Endothelial cell of umbilical vein (primary cell): ENCODE data around the gene C1QTNF8. TPM values are rescaled to one million over a fixed set of nuclear protein-coding genes. Genes with fewer than 3 reads are reported as not detected.

Experiments used
- BruUV-seq: library from RNA; stranded (reverse); fragments of 400-500 nt; replicated peaks from 2 replicates; lab custom pipeline; 2021; lab: Mats Ljungman, UMichigan
- CTCF ChIA-PET: fragments of 300-600, 350-600 bp; sonication (Branson Sonifier 250); formaldehyde crosslinking; loops from one replicate; lab custom pipeline; 2021; ENCODE audit warnings: antibody characterized with exemption, inconsistent platforms; lab: Charles Lee
- POLR2A ChIA-PET: fragments of 300-600, 350-600 bp; sonication (Branson Sonifier 250); formaldehyde crosslinking; loops from one replicate; lab custom pipeline; 2021; ENCODE audit warnings: antibody characterized with exemption, inconsistent platforms; lab: Charles Lee
- DNase-seq: peaks from one replicate; pipeline ENCODE4 v3.0.0-alpha.2; 2011; ENCODE audit warnings: low read depth, low spot score
- FAIRE-seq: peaks from 2 replicates; lab custom pipeline; 2011; peaks lifted over from hg19 to GRCh38; lab: Jason Lieb, UNC
- H2AFZ ChIP-seq: 2 replicates; pipeline ENCODE4 v1.6.0; 2012; ENCODE audit warnings: low read depth, low read length, control low read depth, inconsistent platforms
- H3K27ac ChIP-seq: 2 replicates; pipeline ENCODE4 v1.5.1; 2011; ENCODE audit warnings: low read depth, mild to moderate bottlenecking, control low read depth, low read length, moderate library complexity; ENCODE audit not compliant: insufficient read depth
- H3K27me3 ChIP-seq, 2 experiments: 2 replicates each; pipeline versions ENCODE4 v1.6.0 to v1.6.1; 2011; ENCODE audit warnings: low read length in 2 of 2, mixed read lengths in 1 of 2; ENCODE audit not compliant: control insufficient read depth in 2 of 2, insufficient read depth in 2 of 2
- H3K36me3 ChIP-seq, 2 experiments: 2 replicates in 1 of 2; 3 replicates in 1 of 2; pipeline ENCODE4 v1.5.1; 2011; ENCODE audit warnings: low read length in 2 of 2, mild to moderate bottlenecking in 1 of 2, moderate library complexity in 1 of 2; ENCODE audit not compliant: control insufficient read depth in 2 of 2, insufficient read depth in 2 of 2; ENCODE audit errors: extremely low read depth in 1 of 2
- H3K4me1 ChIP-seq: 3 replicates; pipeline ENCODE4 v1.5.1; 2011; ENCODE audit warnings: mild to moderate bottlenecking, low read length; ENCODE audit not compliant: control insufficient read depth, insufficient read depth; ENCODE audit errors: extremely low read depth
- H3K4me2 ChIP-seq: 2 replicates; pipeline ENCODE4 v1.6.1; 2011; ENCODE audit warnings: low read length, control low read depth, mixed read lengths; ENCODE audit not compliant: insufficient read depth
- H3K4me3 ChIP-seq, 3 experiments: fragments of 200-600 bp in 1 of 3; sonication (generic), shearing (Covaris generic) in 1 of 3; replicated peaks in 1 of 3; 2 replicates each; pipeline ENCODE4 v1.5.1; 2011 to 2016; ENCODE audit warnings: control low read depth in 3 of 3, low read length in 3 of 3, mild to moderate bottlenecking in 2 of 3, inconsistent platforms in 1 of 3, low read depth in 1 of 3, moderate library complexity in 1 of 3; ENCODE audit not compliant: insufficient read depth in 1 of 3
- H3K79me2 ChIP-seq: 2 replicates; pipeline ENCODE4 v1.6.0; 2012; ENCODE audit warnings: low read length, inconsistent platforms; ENCODE audit not compliant: control insufficient read depth, insufficient read depth
- H3K9ac ChIP-seq: replicated peaks from 2 replicates; pipeline ENCODE3; 2011; ENCODE audit warnings: low read length, control low read depth; ENCODE audit not compliant: insufficient read depth; ENCODE audit errors: extremely low read depth
- H3K9me1 ChIP-seq: replicated peaks from 3 replicates; pipeline ENCODE4 v1.6.0; 2011; ENCODE audit warnings: mild to moderate bottlenecking, low read length; ENCODE audit not compliant: control insufficient read depth, insufficient read depth; ENCODE audit errors: extremely low read depth
- H3K9me3 ChIP-seq: replicated peaks from 2 replicates; pipeline ENCODE4 v1.5.1; 2012; ENCODE audit warnings: low read length, inconsistent platforms; ENCODE audit not compliant: control insufficient read depth, insufficient read depth
- H4K20me1 ChIP-seq: replicated peaks from 2 replicates; pipeline ENCODE3; 2011; ENCODE audit warnings: mild to moderate bottlenecking, low read length; ENCODE audit not compliant: control insufficient read depth, insufficient read depth; ENCODE audit errors: extremely low read depth
- CTCF ChIP-seq, 2 donors: IDR thresholded peaks; 1 replicate in 1 of 2; 2 replicates in 1 of 2; pipeline ENCODE4 v1.5.1; 2011; ENCODE audit warnings: low read length in 2 of 2, mild to moderate bottlenecking in 2 of 2, moderate library complexity in 2 of 2, control low read depth in 1 of 2, inconsistent platforms in 1 of 2, low read depth in 1 of 2; ENCODE audit not compliant: insufficient read depth in 1 of 2; ENCODE audit errors: extremely low read depth in 1 of 2
- EZH2 ChIP-seq: IDR thresholded peaks from 2 replicates; pipeline ENCODE4 v1.6.1; 2012; ENCODE audit warnings: borderline replicate concordance, low read depth, mild to moderate bottlenecking, moderate library complexity, low read length, inconsistent platforms; ENCODE audit not compliant: severe bottlenecking
- GATA2 ChIP-seq: IDR thresholded peaks from 2 replicates; pipeline ENCODE4 v1.7.0; 2011; ENCODE audit warnings: low read depth, mild to moderate bottlenecking, moderate library complexity, mixed read lengths, low read length; ENCODE audit not compliant: insufficient read length, insufficient read depth
- JUN ChIP-seq: IDR thresholded peaks from 2 replicates; pipeline ENCODE4 v1.6.1; 2011; ENCODE audit warnings: borderline replicate concordance, low read depth; ENCODE audit not compliant: insufficient read length, insufficient read depth
- MYC ChIP-seq: IDR thresholded peaks from one replicate; pipeline ENCODE4 v1.6.1; 2011; ENCODE audit warnings: mild to moderate bottlenecking, low read depth, low read length
- POLR2A ChIP-seq: IDR thresholded peaks from 2 replicates; pipeline ENCODE4 v1.6.1; 2012; ENCODE audit warnings: low read depth, mild to moderate bottlenecking, control low read depth, low read length
- POLR2AphosphoS5 ChIP-seq: IDR thresholded peaks from 2 replicates; pipeline ENCODE4 v1.6.1; 2012; ENCODE audit warnings: low read depth, mild to moderate bottlenecking, control low read depth, low read length, moderate library complexity; ENCODE audit not compliant: insufficient read depth
- dilution Hi-C: fragments of 300-500 bp; cut with MboI; formaldehyde crosslinking; loops from one replicate; pipeline ENCODE4 v1.15.0; 2019; ENCODE audit warnings: low sequenced_read_pairs; ENCODE audit not compliant: extremely low pct_ligation_motif_present
- intact Hi-C: fragments of 100-400 bp; cut with micrococcal nuclease; formaldehyde crosslinking; loops from one replicate; pipeline ENCODE4 v1.10.0; 2022
- polyA plus RNA-seq, 4 experiments: library from polyadenylated mRNA; depleted of rRNA in 3 of 4; stranded (reverse) in 3 of 4; unstranded in 1 of 4; fragments of >200 nt; gene quantifications; 2 replicates each; pipeline versions ENCODE4 v1.2.1 to v1.2.3, GENCODE V29; 2011 to 2012; ENCODE audit warnings: missing spikeins in 1 of 4
- total RNA-seq: library from RNA; stranded (reverse); gene quantifications from 2 replicates; pipeline ENCODE4 v1.2.3, GENCODE V29; 2021
- TF ChIP-seq, protein P1 (sequence below): IDR thresholded peaks from 2 replicates; pipeline ENCODE4 v1.6.1; 2011; ENCODE audit not compliant: insufficient read depth, insufficient read length

The C1QTNF8 gene
- total and polyA plus RNA-seq, 2 donors (not counting 3 experiments of a cell fraction or from before 2014, with no cell fraction given): not detected

GRCh38 chr16:1102921-1103635 lies 7.0 kb upstream of the C1QTNF8 start:
- POLR2A ChIA-PET: no interaction called here
- Histone ChIP-seq H3K27me3 (no peaks in the 10 kb centered on the region), H2AFZ (no peak overlapping the region), H3K4me3 (no peak overlapping the region), H3K36me3 (no peaks in the 10 kb centered on the region), H4K20me1 (no peaks in the 10 kb centered on the region), H3K4me2 (no peak overlapping the region), H3K9me1 (no peaks in the 10 kb centered on the region), H3K27ac (no peak overlapping the region), H3K9me3 (no peaks in the 10 kb centered on the region), H3K9ac (no peak overlapping the region), H3K4me1 (no peaks in the 10 kb centered on the region), H3K79me2 (no peaks in the 10 kb centered on the region)
- intact Hi-C loops: loop anchor here (1.0 to 2.0 kb wide), 2 partner anchors 46 to 290 kb away; no protein-coding TSS in a partner anchor
- DNase-seq: peak; percentile 19
- peak; percentile 45 to 69 for TF ChIP-seq CTCF (IDR thresholded peaks at IDR 0.05; ENCODE audit: extremely low read depth in 1 of 2, insufficient read depth in 1 of 2, low read depth in 1 of 2, low read length in 2 of 2)
- TF ChIP-seq POLR2AphosphoS5: no peak
- no peak for TF ChIP-seq MYC
- TF ChIP-seq EZH2: no peak
- TF ChIP-seq GATA2: no peak
- no peak for TF ChIP-seq JUN
- TF ChIP-seq POLR2A: no peak
- TF ChIP-seq, protein P1, sequence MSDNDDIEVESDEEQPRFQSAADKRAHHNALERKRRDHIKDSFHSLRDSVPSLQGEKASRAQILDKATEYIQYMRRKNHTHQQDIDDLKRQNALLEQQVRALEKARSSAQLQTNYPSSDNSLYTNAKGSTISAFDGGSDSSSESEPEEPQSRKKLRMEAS: no peak
- FAIRE-seq: no peak
- CTCF ChIA-PET: interaction anchor here (0.5 to 1.5 kb wide), 12 partner anchors 10 to 396 kb away, joined by 3 to 7 read pairs (median 4); no protein-coding TSS in a partner anchor
- BruUV-seq: no TSS peak
- dilution Hi-C loops: no loop called here
